ENCODE data around the gene GTF3C2. TPM values are rescaled to one million over a fixed set of nuclear protein-coding genes. Genes with fewer than 3 reads are reported as not detected.

Gene GTF3C2
- total RNA-seq, 1 donor from 2014 or later: 76.2 TPM

DNA sequence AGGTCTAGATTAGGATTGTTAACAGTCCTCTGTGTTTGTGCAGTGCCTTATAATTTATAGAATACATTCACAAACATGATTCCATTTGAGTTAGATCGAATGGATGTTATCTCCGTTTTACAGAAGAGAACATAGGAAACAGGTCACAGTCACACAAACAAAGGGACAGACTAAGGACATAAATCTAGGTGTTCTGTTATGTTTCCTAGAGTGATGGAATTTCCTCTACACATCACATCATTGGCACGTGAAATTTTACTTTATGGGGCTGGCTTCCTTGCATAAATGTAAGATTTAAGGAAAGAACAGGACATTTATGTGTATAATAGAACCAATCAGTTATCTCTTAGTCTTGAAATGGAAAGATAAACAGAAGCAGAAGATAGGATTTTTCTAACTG is 68.0 kb downstream of the GTF3C2 start:
- H3K4me3 ChIP-seq: no peak overlapping the region
- no peaks in the 10 kb centered on the region for H3K4me1 ChIP-seq
- H3K9me3 ChIP-seq: no peaks in the 10 kb centered on the region
- no peak for DNase-seq (ENCODE audit: low spot score in 2 of 2)
- no peak overlapping the region for H3K27ac ChIP-seq
- intact Hi-C loops (cut with DNase I): loop anchor here (10.0 kb wide), 1 partner anchor 444 kb away; the partner anchor contains the start of gene DPYSL5
- no peaks in the 10 kb centered on the region for H3K27me3 ChIP-seq
- no peaks in the 10 kb centered on the region for H3K36me3 ChIP-seq
- no peak for TF ChIP-seq CTCF (IDR thresholded peaks at IDR 0.05)

GRCh38 chr2:27285481-27285880 is 71.1 kb downstream of the GTF3C2 start:
- no peaks in the 10 kb centered on the region for H3K27me3 ChIP-seq
- H3K27ac ChIP-seq: no peak overlapping the region
- no peaks in the 10 kb centered on the region for H3K9me3 ChIP-seq
- no peaks in the 10 kb centered on the region for H3K36me3 ChIP-seq
- H3K4me3 ChIP-seq: no peak overlapping the region
- no peaks in the 10 kb centered on the region for H3K4me1 ChIP-seq
- no peak for TF ChIP-seq CTCF (IDR thresholded peaks at IDR 0.05)
- intact Hi-C loops (cut with DNase I): loop anchor here (10.0 kb wide), 1 partner anchor 441 kb away; the partner anchor contains the start of gene DPYSL5
- DNase-seq (ENCODE audit: low spot score in 2 of 2): no peak

GRCh38 chr2:27284996-27285395 is 71.6 kb downstream of the GTF3C2 start:
- no peak for DNase-seq (ENCODE audit: low spot score in 2 of 2)
- Histone ChIP-seq H3K4me3 (no peak overlapping the region), H3K4me1 (no peaks in the 10 kb centered on the region), H3K36me3 (no peaks in the 10 kb centered on the region), H3K9me3 (no peaks in the 10 kb centered on the region), H3K27me3 (no peaks in the 10 kb centered on the region), H3K27ac (no peak overlapping the region)
- no peak for TF ChIP-seq CTCF (IDR thresholded peaks at IDR 0.05)
- intact Hi-C loops (cut with DNase I): loop anchor here (10.0 kb wide), 1 partner anchor 440 kb away; the partner anchor contains the start of gene DPYSL5

GRCh38 chr2:27282892-27283291 is 73.7 kb downstream of the GTF3C2 start:
- no peak overlapping the region for H3K27ac ChIP-seq
- no peak overlapping the region for H3K4me3 ChIP-seq
- H3K9me3 ChIP-seq: no peaks in the 10 kb centered on the region
- H3K4me1 ChIP-seq: no peaks in the 10 kb centered on the region
- no peak for TF ChIP-seq CTCF (IDR thresholded peaks at IDR 0.05)
- H3K36me3 ChIP-seq: no peaks in the 10 kb centered on the region
- no peak for DNase-seq (ENCODE audit: low spot score in 2 of 2)
- intact Hi-C loops (cut with DNase I): loop anchor here (10.0 kb wide), 1 partner anchor 438 kb away; the partner anchor contains the start of gene DPYSL5
- no peaks in the 10 kb centered on the region for H3K27me3 ChIP-seq

DNA sequence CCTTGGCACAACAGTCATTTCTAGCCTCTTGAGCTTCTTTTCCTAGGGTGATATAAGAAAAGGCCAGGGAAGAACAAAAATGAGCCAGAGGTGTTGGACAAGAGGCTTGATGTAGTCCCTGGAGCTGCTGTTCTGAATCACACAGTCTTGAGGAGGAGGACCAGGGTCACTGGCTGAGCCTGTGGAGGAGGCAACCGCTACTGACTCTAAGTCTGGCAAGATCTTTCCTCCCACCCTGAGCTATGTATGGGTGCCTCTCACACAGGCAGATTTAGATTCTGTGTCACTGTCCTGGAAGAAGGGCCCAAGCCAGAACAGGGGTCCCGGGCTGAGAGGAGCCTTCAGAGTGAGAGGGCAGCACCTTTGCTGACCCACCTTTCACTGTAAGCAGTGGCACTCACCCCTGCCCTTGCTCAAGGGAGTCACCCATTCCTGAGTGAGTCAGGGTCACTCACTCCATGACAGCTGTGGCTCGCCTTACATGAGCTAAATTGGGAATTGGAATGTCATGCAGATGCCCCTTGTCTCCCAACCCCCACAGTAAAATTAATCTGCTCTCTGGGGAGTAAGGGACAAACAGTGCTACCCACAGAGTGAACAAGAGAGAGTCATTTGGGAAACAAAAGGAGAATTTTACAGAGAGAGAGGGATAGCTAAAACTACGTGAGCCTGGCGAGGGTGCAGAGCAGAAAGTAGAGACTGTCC is 74.6 kb downstream of the GTF3C2 start, which contains the start of gene TRIM54:
Gene TRIM54, plus strand, starts transcription at position 575 of the 705 bp plus-strand sequence. CDS start 303 bp downstream, outside the sequence.
- no peak for DNase-seq (ENCODE audit: low spot score in 2 of 2)
- no peaks in the 10 kb centered on the region for H3K27me3 ChIP-seq
- intact Hi-C loops (cut with DNase I): loop anchor here (10.0 kb wide), 1 partner anchor 437 kb away; the partner anchor contains the start of gene DPYSL5
- no peak within 1 kb of the TSS for H3K4me3 ChIP-seq
- no peak for TF ChIP-seq CTCF (IDR thresholded peaks at IDR 0.05)
- H3K36me3 ChIP-seq: no peaks in the 10 kb centered on the region
- no peak within 1 kb of the TSS for H3K27ac ChIP-seq
- no peaks in the 10 kb centered on the region for H3K9me3 ChIP-seq
- H3K4me1 ChIP-seq: no peaks in the 10 kb centered on the region
